GM19328 (cell line): Measurements from ENCODE around the gene DISC1.

Source experiments
- ATAC-seq: cut with Tn5 transposase; IDR thresholded peaks from one replicate; pipeline ENCODE4 v1.9.1; 2021; ENCODE audit warnings: mild to moderate bottlenecking, moderate library complexity; ENCODE audit not compliant: unreplicated experiment

DISC1 gene

DNA sequence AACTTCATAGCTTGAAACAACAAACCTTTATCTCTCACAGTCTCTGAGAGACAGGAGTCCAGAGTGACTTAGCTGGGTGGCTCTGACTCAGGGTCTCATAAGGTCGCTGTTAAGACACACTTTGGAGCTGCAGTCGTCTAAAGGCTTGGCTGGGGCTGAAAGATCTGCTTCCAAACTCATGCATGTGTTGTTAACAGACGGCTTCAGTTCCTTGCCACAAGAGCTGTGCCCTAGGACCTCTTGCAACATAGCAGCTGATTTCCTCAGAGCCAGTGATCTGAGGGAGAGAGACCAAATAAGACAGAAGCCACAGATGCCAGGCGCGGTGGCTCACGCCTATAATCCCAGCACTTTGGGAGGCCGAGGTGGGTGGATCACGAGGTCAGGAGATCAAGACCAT is 176.8 kb downstream of the DISC1 start:
- no peak for ATAC-seq

DNA sequence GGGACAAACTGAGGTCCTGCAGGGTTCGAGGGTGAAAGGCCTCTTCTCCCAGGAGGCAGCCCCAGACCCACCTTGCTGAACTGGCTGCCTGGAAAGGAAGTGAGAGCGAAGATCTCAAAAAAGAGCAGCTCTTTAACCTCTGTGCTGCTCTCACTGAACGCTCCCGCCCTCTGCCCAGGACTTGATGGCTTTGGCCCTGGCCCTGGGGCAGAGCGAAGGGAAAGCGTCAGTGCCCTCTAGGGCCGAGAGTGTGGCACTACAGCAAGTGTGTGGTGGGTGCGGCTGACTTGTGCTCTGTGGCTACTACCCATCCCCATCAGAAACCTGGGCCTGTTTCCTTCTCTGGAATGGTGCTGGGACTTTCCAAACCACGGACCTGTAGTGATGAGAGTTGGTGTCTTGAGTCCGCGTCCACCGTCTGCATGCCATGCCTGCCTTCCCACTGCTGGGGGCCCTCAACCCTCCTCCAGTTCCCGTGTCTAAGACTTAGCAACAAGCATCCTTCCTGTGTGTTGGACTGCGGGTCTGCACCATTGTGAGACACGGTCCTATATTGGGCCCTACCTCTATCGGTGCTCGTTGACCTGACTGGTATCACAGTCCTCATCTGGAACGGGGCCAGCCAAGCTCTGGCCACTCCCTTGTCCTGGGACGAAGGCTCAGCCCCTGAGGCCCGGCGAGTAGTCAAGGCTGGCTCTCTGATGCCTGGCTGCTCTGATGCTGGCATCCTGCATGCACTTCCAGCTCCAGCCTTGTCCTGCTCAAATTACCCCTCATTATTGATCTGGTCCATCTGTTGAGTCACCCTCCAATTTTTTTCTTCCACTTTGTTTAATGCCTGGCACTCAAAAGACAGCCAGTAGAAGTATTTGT is 180.3 kb downstream of the DISC1 start:
- ATAC-seq: peak; percentile 92

DNA sequence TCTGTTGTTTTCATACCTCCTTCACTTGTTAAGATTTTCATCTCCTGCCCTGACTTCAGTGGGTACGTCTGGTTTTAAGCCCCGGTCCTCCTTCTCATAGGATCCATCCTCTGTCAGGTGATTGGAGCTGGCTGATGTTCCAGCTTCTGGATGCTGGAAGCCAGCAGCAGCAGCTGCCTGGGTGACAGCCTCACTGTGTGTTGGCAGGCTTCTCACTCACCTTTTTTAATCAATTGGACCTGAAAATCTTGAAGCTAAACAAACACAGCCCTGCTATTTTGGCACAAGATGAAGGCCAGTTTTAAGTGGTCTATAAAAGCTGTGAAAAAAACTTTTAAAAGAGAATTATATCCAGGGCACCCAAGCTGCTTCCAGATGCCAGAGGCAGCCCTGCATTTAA is 181.0 kb downstream of the DISC1 start:
- ATAC-seq: no peak

DNA sequence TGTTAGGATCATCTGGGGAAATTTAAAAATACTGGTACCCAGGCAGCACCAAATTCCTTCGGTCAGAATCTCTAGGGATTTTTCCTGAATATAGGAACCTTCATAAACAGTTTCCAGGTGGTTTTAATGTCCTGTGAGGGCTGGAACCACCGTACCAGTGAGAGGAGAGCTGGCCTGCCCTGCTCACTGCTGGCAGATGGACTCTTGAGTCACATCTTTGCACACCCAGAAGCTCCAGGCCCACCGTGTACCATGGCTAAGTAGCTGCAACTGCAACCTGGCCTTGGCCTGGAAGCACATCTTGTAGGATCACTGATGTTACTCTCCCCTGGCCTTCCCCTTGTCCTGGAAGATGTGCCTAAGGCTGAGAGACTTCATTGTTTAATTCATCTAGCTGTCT is 181.5 kb downstream of the DISC1 start:
- no peak for ATAC-seq

DNA sequence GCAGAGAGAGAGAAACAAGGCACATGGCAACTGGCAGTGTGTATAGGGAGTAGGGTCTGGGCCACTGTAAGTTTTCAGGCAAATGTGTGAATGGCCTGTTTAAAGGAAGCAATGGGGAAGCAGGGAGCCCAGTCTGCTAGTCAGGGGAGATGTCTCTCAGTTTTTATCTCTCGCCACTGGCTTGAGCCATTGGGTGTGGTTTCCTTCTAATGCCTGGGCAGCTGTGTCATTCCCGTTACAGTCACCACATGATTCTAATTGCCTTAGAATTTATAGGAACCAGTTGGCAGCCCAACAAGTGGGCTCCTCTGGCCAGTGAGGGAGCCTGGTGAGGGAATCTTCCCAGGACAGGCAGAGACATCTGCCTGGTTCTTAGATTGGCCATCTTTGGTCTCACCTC is 182.4 kb downstream of the DISC1 start:
- no peak for ATAC-seq

DNA sequence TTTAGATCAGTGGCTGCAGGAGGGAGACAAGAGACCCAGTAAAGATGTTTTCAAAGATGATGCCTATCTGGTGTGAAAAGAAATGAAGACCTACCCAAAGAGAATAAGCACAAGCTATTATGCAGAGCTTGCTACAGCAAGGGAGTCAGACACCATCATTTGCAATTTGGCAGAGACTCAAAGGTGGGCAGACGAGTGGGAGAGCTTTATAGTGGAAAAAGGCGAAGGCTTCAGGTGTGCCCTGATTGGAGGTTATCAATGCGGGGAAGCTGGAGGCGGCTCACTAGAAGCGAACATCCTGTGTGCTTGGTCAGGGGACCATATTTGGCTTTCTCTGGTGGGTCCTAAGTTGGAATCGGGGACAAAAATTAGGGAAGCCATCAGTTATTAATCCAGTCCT is 183.8 kb downstream of the DISC1 start:
- ATAC-seq: no peak

DNA sequence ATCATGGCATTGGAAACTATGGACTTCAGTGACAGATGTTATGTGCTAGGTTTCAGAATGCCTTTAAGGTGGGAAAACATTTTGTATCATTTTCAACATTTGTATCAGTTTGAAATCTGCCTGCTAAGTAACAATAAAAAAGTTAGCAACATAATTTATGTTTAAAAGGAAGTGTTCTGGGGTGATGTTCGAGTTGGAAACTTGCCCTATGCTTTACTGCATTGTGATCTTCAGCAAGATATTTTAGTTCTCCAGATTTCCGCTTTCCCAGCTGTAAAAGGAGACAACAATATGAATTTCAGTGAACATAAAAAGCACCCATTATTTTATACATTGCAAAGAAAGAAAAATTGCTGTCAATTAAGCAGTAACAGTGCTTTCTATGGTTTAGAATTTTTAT is 187.4 kb downstream of the DISC1 start:
- ATAC-seq: no peak

DNA sequence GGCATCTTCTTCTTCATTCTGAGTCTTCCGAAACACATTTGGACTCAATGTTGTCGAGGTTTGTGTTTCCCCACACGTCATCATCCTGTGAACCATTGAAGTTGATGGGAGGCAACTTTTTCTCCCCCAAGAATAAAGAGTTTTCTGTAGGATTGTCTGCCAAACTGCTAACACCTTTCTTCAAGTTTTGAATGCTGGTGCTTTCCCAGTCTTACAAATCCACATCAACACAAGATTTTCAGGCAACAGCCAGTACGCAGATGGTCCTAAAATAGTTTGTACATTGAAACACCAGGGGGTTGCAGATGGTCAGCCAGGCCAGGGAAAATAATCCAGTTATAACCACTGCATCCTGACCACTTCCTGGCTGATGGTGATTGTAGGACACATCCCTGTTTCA is 187.9 kb downstream of the DISC1 start:
- ATAC-seq: no peak

DNA sequence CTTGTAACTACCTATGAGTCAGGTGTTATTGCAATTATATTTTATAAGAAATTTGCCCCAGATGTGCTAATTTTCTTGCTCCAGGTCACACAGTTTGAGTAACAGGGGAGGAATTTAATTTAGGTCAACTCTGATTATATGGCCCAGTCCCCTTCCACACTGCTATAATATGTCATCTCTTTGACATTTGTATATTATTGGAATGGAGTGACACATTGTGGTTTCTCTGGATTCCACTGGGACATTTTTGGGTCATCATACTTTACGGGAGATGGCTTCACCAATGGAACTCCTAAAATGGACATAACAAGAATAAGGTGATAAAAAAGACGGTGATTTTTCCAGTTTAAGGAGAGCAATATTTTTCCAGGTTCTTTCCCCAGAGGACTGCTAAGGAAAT is 191.2 kb downstream of the DISC1 start:
- no peak for ATAC-seq

DNA sequence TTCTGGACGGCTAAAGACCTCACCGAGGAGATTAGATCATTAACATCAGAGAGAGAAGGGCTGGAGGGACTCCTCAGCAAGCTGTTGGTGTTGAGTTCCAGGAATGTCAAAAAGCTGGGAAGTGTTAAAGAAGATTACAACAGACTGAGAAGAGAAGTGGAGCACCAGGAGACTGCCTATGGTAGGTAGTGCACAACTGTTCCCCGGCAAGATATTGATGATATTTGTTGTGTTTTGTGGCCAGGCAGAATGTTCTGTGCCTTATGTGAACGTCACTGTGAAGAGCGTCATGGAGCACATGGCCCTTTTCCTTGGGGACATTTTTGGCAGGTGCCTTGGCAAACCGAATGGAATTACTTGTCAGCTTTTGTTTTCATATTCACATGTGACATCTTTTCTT is 191.7 kb downstream of the DISC1 start:
- no peak for ATAC-seq

DNA sequence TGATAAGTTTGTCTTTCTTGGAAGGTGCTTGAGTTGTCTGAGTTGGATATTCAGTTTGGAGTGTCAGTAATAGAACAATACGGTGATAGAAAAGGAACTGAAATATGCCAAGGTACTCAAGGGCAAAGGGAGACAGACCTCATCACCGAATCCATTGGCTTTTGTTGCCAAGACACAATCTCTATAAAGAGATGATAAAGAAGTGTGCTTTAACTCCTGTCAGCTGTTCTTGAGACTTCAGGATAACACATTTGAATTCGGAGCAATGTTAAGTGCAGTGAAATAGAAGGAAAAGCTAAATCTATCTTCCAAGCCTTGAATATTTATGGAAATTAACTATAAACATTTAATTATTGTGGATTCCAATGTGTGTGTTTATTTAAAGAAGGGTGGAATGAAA is 194.7 kb downstream of the DISC1 start:
- ATAC-seq: no peak

DNA sequence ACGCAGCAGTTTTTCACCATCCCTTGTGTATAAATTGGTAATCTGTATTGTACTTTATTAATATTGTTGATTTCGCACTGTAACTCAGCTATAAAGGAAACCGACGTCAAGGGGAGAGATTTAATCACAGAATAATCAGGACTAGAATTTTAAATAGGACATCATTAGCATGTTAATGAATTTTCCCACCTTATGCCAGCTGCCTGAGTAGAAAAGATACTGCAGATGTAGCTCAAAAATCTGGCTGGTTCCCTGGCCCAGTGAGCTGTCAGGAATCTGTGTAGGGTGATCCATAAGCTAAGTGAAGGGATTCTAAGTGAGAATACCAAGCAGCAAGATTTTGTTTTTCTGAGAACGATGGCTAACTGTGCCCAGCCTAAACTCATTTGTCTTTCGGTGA is 195.5 kb downstream of the DISC1 start:
- ATAC-seq: no peak

DNA sequence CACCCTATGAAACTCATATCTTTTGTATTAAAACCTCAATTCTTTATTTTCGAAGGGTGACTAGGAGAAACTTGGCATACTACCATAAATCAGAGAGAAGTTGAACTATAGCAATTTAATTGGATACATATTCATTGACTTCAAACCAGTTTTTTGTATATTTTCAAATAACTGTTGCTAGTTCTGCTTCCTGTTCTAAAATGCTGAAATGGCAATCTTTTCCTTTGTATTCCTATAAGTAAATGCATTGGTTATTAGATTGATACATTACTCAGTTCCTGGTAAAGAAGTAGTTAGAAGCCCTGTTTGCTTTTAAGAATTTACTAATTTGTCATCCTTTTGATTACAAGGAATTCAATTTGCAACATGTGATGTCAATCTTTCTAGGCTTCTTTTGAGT is 200.0 kb downstream of the DISC1 start:
- no peak for ATAC-seq

DNA sequence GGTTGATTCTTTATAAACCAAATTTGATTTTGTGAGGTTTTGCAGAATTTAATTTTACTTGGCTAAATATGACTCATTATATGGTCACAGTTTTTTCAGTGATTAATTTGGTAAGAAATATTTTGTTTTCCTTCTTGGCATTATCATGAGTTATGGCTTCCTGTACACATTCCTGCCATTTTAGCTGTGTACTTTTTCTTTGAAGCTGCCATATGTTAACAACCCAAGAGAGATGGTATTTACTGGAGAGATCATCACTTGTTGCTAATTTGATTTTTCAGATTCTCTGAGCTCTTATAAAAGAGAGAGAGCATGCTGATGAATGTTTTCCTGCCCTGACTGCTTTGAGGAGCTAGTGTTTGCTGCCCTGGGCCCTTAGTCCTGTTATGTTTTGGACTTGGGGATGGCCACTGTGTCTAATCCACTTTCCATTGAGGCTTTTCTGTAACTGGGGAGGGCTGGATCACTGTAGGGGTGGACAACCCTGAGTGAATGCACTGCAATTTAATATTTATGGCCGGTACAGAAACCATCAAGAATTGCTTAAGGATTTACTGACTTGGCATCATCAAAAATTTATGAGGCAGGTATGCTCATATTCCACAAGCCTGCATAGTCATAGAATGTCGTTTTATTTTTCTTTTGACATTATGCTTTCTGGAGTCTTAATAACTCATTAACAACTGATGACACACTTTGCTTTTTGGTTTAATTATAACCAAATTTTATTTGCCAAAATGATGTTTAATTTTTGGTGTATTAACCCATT is 200.9 kb downstream of the DISC1 start:
- ATAC-seq: no peak

DNA sequence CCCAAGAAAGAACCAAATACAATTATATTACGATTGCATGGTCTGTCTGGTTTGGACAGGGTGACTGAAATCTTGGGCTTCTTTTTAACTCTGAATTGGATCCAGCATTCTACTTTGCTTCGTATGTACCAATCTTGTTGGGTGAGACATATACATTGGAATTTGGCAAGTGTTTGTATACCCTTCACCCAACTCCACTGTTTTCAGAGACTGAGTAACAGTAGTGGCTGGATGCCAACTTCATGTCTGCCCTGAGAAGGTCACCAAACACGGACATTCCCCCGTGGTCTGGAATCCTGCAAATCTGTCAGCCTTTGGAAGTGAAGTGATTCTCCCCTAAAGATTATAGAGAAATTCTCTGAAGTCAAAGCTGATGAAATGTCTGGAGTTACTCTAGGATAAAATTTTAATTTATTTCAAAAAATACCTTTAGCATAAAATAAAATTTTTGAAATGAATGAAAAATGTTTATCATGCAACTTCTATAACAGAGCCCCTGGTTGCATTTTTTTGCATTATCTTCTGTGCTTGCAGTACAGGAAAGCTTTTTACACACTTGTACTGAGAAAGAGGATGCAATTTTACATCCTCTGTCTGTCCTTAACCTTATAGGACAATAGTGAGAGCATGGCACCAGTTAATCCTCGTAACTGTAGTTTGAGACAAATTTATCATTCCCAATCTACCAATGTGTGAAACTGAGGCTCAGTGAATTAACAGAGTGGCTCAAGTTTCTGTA is 201.8 kb downstream of the DISC1 start:
- no peak for ATAC-seq

DNA sequence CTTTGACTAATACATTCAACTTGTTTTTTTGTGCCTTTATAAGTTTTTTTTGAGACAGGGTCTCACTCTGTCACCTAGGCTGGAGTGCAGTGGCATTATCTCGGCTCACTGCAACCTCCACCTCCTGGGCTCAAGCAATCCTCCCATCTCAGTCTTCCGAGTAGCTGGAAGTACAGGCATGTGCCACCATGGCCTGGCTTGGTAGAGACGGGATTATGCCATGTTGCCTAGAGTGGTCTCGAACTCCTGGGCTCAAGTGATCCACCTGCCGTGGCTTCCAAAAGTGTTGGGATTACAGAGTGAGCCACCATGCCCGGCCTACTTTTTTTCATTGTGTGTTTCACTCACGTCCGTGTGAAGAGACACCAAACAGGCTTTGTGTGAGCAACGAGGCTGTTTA is 202.7 kb downstream of the DISC1 start:
- no peak for ATAC-seq

DNA sequence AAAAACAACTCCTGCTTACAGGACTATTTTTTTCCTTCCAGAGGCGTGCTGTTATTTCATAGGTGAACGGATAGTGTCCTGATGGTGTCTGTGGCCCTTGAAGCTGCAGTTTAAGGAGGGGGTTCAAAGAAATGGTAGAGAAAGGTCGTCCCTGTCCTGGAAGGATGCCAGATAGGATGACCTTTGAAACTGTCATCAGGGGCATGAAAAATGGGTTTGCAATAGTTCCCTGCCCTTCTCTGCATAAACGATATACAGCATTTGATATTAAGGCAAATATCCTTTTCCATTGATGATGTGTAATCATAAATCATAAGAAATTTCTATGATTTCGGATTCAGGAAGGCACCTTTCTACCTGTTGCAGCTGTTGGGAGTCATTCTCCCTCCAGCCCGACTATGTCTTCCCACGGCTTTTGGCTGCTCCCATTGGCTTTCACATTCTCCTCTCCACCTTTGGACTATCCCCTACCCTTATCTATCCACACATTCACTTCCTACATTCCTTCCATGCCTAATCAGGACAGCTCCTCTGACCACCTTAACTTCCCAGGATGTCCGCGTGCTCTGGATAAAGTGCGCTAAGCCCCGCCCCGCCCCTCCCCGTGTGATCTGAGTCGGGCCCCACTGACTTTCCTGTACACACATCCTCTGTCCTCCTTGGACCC is 209.8 kb downstream of the DISC1 start:
- no peak for ATAC-seq

DNA sequence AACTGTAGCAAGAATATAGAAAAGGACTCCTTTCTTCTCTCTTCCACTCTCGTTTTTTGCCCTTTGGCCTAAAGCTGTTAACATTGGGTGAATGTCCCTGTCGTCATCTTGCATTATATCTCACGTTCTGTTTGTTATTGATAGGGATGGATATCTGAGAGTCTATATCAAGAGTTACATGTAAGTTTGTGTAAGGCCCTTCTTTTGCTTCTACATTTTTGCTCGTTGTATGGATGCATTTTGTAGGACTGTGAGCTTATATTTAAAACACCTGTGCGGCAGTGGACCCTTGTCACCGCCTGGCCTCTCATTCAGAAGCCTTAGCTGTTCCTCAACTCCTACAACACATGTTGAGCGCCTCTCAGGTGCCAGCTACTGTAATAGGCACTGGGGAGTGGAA is 211.9 kb downstream of the DISC1 start:
- ATAC-seq: no peak

DNA sequence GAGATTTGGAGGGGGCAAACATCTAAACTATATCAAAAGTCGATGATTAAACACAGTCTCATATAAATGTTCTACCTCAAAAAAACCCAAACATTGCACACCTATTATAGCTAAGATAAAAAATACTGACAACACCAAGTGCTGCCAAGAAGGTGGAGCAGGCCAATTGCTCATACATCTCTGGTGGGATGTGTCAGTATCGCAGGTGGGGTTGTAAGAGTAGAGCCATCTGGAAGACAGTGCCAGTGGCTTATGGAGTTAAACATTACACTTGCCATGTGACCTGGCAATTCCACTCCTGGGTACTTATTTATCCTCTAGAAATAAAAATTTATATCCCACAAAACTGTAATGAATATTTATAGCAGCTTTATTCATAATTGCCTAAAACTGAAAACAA is 213.4 kb downstream of the DISC1 start:
- ATAC-seq: no peak

DNA sequence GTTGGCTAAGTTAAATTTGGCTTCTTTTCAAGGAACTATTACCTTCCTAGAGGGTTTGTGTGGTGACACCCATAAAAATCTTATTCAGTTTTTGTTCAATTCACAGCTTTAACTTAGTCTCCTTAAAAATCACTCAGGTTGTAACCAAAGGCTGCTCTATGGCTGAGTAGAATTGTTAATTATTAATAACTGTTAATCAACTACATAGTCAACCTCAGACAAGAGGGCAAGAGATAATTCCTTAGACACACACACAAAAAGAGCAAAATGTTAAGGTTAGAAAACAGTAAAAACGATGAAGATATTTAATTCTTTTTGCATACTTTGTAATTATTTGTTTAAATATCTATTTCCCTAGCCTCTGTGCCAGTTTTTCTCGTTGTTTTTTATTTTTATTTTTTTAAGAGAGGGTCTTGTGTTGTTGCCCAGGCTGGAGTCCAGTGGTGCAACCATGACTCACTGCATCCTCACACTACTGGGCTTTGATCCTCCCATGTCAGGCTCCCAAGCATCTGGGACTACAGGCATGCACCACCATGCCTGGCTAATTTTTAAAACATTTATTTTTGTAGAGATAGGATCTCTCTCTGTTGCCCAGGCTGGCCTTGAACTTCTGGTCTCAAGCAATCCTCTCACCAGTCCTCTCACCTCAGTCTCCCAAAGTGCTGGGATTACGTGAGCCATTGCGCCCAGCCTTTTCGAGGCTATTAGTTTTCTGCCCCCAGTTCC is 215.2 kb downstream of the DISC1 start:
- ATAC-seq: no peak
